Stomach (tissue), 19 donors: ENCODE measurements around the gene CDC40. TPM values are rescaled to one million over a fixed set of nuclear protein-coding genes. Genes with fewer than 3 reads are reported as not detected.

Experiments
- DNase-seq, 2 donors: peaks; one replicate each; pipeline versions ENCODE4 v3.0.0 to v3.0.0-alpha.2; 2013 to 2019
- H3K27ac ChIP-seq, 5 donors: fragments of 200-600 bp in 4 of 5; sonication (generic) in 4 of 5; one replicate each; pipeline ENCODE4 v1.5.1; 2013 to 2019; ENCODE audit warnings: mild to moderate bottlenecking in 1 of 5, moderate library complexity in 1 of 5
- H3K27me3 ChIP-seq, 3 donors: fragments of 200-600 bp; sonication (generic); one replicate each; pipeline ENCODE4 v1.5.1; 2017 to 2019; ENCODE audit warnings: mixed run types in 1 of 3
- H3K36me3 ChIP-seq, 4 donors: fragments of 200-600 bp; sonication (generic); 1 replicate in 3 of 4; 2 replicates in 1 of 4; pipeline ENCODE4 v1.5.1; 2016 to 2019
- H3K4me1 ChIP-seq, 4 donors: fragments of 200-600 bp; sonication (generic); one replicate each; pipeline ENCODE4 v1.5.1; 2016 to 2019
- H3K4me3 ChIP-seq, 4 donors: fragments of 200-600 bp; sonication (generic) in 3 of 4; one replicate each; pipeline ENCODE4 v1.5.1; 2016 to 2019; ENCODE audit warnings: mild to moderate bottlenecking in 1 of 4
- H3K9me3 ChIP-seq, 4 donors: fragments of 200-600 bp; sonication (generic); one replicate each; pipeline ENCODE4 v1.5.1; 2016 to 2019
- CTCF ChIP-seq, 7 experiments: fragments of 450-650 bp in 4 of 7; fragments of 200-600 bp in 3 of 7; sonication (generic) in 3 of 7; IDR thresholded peaks; one replicate each; pipeline ENCODE4 v1.5.1; 2016 to 2019; ENCODE audit warnings: antibody characterized with exemption in 7 of 7, control low read depth in 2 of 7, mild to moderate bottlenecking in 1 of 7
- EP300 ChIP-seq: sonication (generic); formaldehyde crosslinking; IDR thresholded peaks from one replicate; pipeline ENCODE4 v1.6.1; 2017; ENCODE audit warnings: antibody characterized with exemption
- POLR2A ChIP-seq, 4 donors: fragments of 450-650 bp; IDR thresholded peaks; one replicate each; pipeline ENCODE4 v1.6.1; 2016; ENCODE audit warnings: antibody characterized with exemption in 4 of 4, control low read depth in 2 of 4, mild to moderate bottlenecking in 1 of 4, moderate library complexity in 1 of 4
- POLR2AphosphoS5 ChIP-seq, 3 donors: sonication (generic); formaldehyde crosslinking; IDR thresholded peaks; one replicate each; pipeline ENCODE4 v1.6.1; 2016; ENCODE audit warnings: antibody characterized with exemption in 3 of 3
- WGBS, 5 donors: extraction: QIAGEN DNeasy Blood & Tissue Kit in 3 of 5; methylation state at CpG; one replicate each; pipeline versions ENCODE4 v1.1.5 to v1.1.7; 2013 to 2018; 5-methylcytosine and 5-hydroxymethylcytosine counted together
- intact Hi-C: fragments of 100-400 bp; cut with DNase I; formaldehyde crosslinking; loops from one replicate; pipeline ENCODE4 v1.15.1; 2023; ENCODE audit warnings: low total_unique reads
- long read RNA-seq, 10 donors: transcript quantifications; one replicate each; lab custom pipeline, GENCODE V29; 2026
- polyA plus RNA-seq, 3 donors: library from polyadenylated mRNA; stranded (reverse); fragments of 200-250 nt; gene quantifications; one replicate each; pipeline ENCODE4 v1.2.3, GENCODE V29; 2013
- total RNA-seq, 5 donors: library from RNA; depleted of rRNA; stranded (reverse); fragments of >200 nt; gene quantifications; one replicate each; pipeline versions ENCODE4 v1.1.0 to v1.2.3, GENCODE V29; 2014 to 2016
- donor health status: healthy with polysubstance abuse.
- donor health status: Bipolar disorder and iron deficiency.
- donor health status: healthy.

CDC40 gene
- total RNA-seq (10 to 100 TPM in 3 of 5 donors, 1 to 10 TPM in 2; 5.2 to 27.7 (median 11.4) TPM), polyA plus RNA-seq (10 to 100 TPM in 1 of 3 donors, 1 to 10 TPM in 2; 6.3 to 18.8 (median 8.7) TPM)
- long read RNA-seq, donor 1, partial matches to known transcripts: 0 of 5 reads
- long read RNA-seq, donor 1, other reads (novel, unspliced or antisense): 5 of 5 reads
- long read RNA-seq, donor 2, partial matches to known transcripts: 0 of 1 reads
- long read RNA-seq, donor 2, other reads (novel, unspliced or antisense): 0 of 1 reads
- long read RNA-seq, donor 3: 0 reads
- long read RNA-seq, donor 4, partial matches to known transcripts: 0 of 1 reads
- long read RNA-seq, donor 4, other reads (novel, unspliced or antisense): 0 of 1 reads
- long read RNA-seq, donor 5, partial matches to known transcripts: 0 of 2 reads
- long read RNA-seq, donor 5, other reads (novel, unspliced or antisense): 0 of 2 reads
- long read RNA-seq, donor 6, partial matches to known transcripts: 13 of 13 reads
- long read RNA-seq, donor 6, other reads (novel, unspliced or antisense): 0 of 13 reads
- long read RNA-seq, donor 7, partial matches to known transcripts: 0 of 2 reads
- long read RNA-seq, donor 7, other reads (novel, unspliced or antisense): 0 of 2 reads
- long read RNA-seq, donor 8, partial matches to known transcripts: 0 of 1 reads
- long read RNA-seq, donor 8, other reads (novel, unspliced or antisense): 0 of 1 reads
- long read RNA-seq, donor 9, partial matches to known transcripts: 0 of 2 reads
- long read RNA-seq, donor 9, other reads (novel, unspliced or antisense): 0 of 2 reads
- long read RNA-seq, donor 10, partial matches to known transcripts: 0 of 1 reads
- long read RNA-seq, donor 10, other reads (novel, unspliced or antisense): 0 of 1 reads

DNA sequence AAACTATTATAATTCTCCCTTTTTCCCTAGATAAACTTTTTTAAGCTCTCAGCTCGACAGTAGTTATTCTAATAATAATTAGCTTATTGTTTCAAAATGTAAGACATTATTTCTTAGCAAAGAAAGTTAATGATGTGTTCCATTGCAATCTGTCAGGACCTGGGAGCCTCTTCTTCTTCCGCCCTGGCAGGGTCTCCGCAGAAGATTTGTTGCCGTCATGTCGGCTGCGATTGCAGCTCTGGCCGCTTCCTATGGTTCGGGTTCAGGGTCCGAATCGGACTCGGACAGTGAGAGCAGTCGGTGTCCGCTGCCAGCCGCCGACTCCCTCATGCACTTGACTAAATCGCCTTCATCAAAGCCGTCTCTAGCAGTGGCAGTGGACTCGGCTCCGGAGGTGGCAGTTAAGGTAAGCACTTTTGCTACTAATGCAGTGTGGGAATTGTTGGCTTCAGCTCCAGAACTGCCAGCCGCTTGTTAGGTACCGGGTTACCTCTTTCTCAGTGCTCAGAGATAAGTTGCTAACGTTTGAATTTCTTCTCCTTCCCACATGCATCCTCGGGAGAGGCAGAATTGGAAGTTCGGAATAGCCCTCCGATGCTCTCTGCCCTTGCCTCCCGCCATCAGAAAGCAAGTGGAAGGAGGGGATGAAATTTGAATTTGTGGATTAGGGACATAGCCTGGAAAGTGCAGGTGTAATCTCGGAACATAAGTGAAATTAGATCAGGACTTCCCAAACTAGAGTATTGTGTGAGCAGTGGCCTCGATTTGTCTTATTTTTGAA, at the start of gene CDC40:
Gene CDC40, plus strand, starts transcription at position 200 of the 781 bp plus-strand sequence. Its CDS starts 18 bp downstream, at position 218.
- H3K4me1 ChIP-seq: peaks cover 32 to 59% (median 42%) of the 10 kb centered on the region in 4 donors
- H3K4me3 ChIP-seq: peak within 1 kb of the TSS; percentile 66 to 97 (median 84)
- peak within 1 kb of the TSS; percentile 76 to 89 (median 83) for H3K27ac ChIP-seq
- WGBS, 5 donors: 0 to 1% (median 0%) methylated on average over 22 to 28 of the region's 28 CpGs
- DNase-seq: peak; percentile 50 to 85
- H3K36me3 ChIP-seq: no peaks in the 10 kb centered on the region
- intact Hi-C loops: no loop called here
- H3K27me3 ChIP-seq: no peaks in the 10 kb centered on the region
- H3K9me3 ChIP-seq: no peaks in the 10 kb centered on the region
- TF ChIP-seq POLR2AphosphoS5 (IDR thresholded peaks at IDR 0.05) (peak in 1 of 3 donors; percentile 64), EP300 (no peak)

DNA sequence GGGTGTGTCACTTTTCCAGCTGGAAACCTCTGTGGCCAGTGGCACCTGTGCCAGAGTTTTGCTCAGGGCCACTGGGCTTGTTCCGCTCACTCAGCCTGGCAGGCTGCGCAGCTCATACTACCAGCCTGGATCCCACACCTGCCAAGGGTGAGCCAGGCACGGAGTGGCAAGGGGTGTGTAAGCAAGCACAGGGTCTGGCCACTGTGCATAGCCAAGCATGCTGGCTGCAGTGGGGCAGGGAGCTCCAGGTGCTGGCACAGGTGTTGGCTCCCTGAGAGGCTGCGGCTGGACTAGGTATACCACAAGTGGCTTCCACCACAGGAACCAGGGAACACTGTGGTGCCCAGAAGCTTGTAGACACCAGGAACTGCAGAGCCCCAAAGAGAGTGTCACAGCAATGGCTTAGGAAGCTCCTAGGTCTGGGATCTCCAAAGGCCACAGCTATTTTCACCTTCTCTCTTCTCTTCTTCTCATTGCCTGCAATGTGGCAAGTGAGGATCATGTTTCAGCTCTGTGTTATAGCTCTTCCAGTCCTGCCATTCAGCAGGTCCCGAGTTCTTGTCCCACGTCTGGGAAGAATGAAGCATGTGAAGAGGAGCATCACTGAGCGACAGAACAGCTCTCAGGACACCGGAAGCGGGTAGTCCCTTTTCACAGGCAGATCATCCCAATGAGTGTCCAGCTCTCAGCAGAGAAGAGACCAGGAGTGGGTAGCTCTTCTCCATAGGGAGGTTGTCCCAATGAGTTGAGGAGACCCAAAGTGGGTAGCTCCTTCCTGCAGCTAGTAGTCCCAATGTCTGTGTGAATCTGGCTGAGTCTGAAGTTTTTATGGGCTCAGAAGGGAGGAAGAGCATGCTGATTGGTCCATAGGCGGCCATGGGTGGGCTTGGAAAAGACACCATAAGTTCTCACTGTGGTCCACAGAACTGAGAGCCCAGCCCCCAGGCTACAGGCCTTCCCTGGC, 42.0 kb upstream of the CDC40 start:
- 95 to 98% (median 96%) methylated on average over 9 to 10 of the region's 10 CpGs for WGBS, 5 donors
- no peak for DNase-seq
- no peaks in the 10 kb centered on the region for H3K27me3 ChIP-seq
- no peak overlapping the region for H3K27ac ChIP-seq
- no peaks in the 10 kb centered on the region for H3K4me1 ChIP-seq
- H3K9me3 ChIP-seq: peaks cover 0 to 16% (median 4%) of the 10 kb centered on the region in 4 donors
- H3K4me3 ChIP-seq: no peak overlapping the region
- H3K36me3 ChIP-seq: peaks cover 0 to 12% (median 0%) of the 10 kb centered on the region in 4 donors
- TF ChIP-seq POLR2A (IDR thresholded peaks at IDR 0.05) (no peak), POLR2AphosphoS5 (IDR thresholded peaks at IDR 0.05) (no peak), EP300 (no peak), CTCF (IDR thresholded peaks at IDR 0.05) (no peak)
- intact Hi-C loops: no loop called here

GRCh38 chr6:110139052-110139451, 41.2 kb upstream of the CDC40 start:
- Histone ChIP-seq H3K27ac (no peak overlapping the region), H3K9me3 (peaks cover 0 to 16% (median 4%) of the 10 kb centered on the region in 4 donors), H3K27me3 (no peaks in the 10 kb centered on the region), H3K36me3 (peaks cover 0 to 12% (median 0%) of the 10 kb centered on the region in 4 donors), H3K4me3 (no peak overlapping the region), H3K4me1 (no peaks in the 10 kb centered on the region)
- WGBS, 5 donors: 94 to 96% (median 95%) methylated on average over 7 to 9 of the region's 9 CpGs
- DNase-seq: no peak
- TF ChIP-seq CTCF (IDR thresholded peaks at IDR 0.05) (no peak), EP300 (no peak), POLR2AphosphoS5 (IDR thresholded peaks at IDR 0.05) (no peak), POLR2A (IDR thresholded peaks at IDR 0.05) (no peak)
- intact Hi-C loops: no loop called here

- Histone ChIP-seq H3K27ac (no peak overlapping the region), H3K4me1 (no peaks in the 10 kb centered on the region), H3K36me3 (peaks cover 0 to 12% (median 0%) of the 10 kb centered on the region in 4 donors), H3K27me3 (no peaks in the 10 kb centered on the region), H3K9me3 (peaks cover 0 to 16% (median 4%) of the 10 kb centered on the region in 4 donors), H3K4me3 (no peak overlapping the region)
- WGBS, 5 donors: 85 to 93% (median 91%) methylated on average over 2 of the region's 2 CpGs
- DNase-seq: no peak
- intact Hi-C loops: no loop called here
- TF ChIP-seq POLR2A (IDR thresholded peaks at IDR 0.05) (no peak), POLR2AphosphoS5 (IDR thresholded peaks at IDR 0.05) (no peak), EP300 (no peak), CTCF (IDR thresholded peaks at IDR 0.05) (no peak)
Observed at GRCh38 chr6:110140650-110141049, 39.6 kb upstream of the CDC40 start.
